Measurements from ENCODE around the gene TBC1D22A.

The TBC1D22A gene

GRCh38 chr22:46881373-46882118, 119.1 kb downstream of the TBC1D22A start:
- TF ChIP-seq, protein P1, sequence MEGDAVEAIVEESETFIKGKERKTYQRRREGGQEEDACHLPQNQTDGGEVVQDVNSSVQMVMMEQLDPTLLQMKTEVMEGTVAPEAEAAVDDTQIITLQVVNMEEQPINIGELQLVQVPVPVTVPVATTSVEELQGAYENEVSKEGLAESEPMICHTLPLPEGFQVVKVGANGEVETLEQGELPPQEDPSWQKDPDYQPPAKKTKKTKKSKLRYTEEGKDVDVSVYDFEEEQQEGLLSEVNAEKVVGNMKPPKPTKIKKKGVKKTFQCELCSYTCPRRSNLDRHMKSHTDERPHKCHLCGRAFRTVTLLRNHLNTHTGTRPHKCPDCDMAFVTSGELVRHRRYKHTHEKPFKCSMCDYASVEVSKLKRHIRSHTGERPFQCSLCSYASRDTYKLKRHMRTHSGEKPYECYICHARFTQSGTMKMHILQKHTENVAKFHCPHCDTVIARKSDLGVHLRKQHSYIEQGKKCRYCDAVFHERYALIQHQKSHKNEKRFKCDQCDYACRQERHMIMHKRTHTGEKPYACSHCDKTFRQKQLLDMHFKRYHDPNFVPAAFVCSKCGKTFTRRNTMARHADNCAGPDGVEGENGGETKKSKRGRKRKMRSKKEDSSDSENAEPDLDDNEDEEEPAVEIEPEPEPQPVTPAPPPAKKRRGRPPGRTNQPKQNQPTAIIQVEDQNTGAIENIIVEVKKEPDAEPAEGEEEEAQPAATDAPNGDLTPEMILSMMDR (IDR thresholded peaks at IDR 0.05; ENCODE audit: low read depth, low read length) = no peak
- no peaks in the 10 kb centered on the region for H3K9me3 ChIP-seq (ENCODE audit: severe bottlenecking)
- DNase-seq = no peak
- no peaks in the 10 kb centered on the region; the same call in 1 of the 2 replicates for H3K36me3 ChIP-seq
- H3K4me3 ChIP-seq (ENCODE audit: low read depth, low read length) = no peak overlapping the region
- H3K27me3 ChIP-seq (ENCODE audit: insufficient read depth, low read depth, severe bottlenecking) = no peaks in the 10 kb centered on the region
- no peak overlapping the region for H3K27ac ChIP-seq

DNA sequence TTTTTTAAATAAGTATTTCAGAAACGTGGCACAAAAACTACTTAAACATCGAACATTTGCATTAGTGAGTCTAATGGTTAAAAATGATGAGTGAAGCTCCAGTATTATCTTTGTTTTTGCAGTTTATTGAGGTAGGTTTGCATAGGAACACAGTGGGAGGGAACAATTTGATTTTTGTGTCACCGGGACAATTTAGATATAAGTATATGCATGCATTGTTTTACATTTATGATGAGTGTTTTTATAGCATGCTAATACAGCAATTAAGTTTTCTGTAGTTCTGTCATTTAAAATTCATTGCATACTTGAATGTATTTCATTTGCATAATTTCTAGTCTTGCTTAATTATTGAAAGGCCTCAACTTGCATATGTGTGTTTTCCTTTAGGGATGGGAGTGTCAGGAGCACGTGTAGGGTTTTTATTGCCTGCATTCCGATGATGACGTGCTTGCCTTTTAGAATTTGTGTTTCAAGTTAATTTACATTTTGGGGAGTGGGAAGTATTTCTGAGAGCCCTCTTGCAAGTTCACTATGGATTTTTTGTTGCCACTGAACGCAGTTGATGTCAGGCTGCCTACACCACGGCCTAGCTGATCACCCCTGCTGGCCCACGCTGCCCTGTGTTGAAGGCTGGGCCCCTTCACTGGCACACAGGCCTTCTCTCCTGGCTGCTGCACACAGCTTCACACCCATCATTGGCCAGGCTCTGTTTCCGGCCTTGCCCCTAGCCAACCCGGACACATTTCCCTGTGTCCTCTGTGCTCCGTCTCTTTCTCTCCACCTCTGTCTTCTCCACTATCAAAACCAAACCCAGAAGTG, 120.9 kb downstream of the TBC1D22A start:
- no peak overlapping the region for H3K4me3 ChIP-seq (ENCODE audit: low read depth, low read length)
- no peaks in the 10 kb centered on the region; the same call in 1 of the 2 replicates for H3K36me3 ChIP-seq
- no peak for DNase-seq
- H3K27ac ChIP-seq = no peak overlapping the region
- TF ChIP-seq, protein P1 (IDR thresholded peaks at IDR 0.05; ENCODE audit: low read depth, low read length) = no peak
- no peaks in the 10 kb centered on the region for H3K9me3 ChIP-seq (ENCODE audit: severe bottlenecking)
- no peaks in the 10 kb centered on the region for H3K27me3 ChIP-seq (ENCODE audit: insufficient read depth, low read depth, severe bottlenecking)

DNA sequence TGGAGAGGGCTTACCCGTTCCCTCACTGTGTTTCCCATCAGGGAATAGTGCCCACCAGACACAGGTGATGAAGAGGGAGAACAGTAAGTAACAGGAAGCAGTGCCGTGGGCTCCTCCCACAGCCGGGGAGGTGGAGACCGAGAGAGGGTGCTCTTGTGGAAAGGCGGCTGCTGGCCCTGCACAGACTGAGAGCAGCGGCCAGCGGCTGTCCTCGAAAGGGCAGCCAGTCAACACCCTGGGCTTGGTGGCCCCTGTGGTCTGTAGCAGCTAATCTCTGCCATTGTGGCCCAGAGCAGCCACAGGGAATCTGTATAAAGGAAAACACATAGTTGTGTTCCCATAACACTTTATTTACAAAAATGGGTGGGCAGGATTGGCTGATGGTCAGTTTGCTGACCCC, 121.9 kb downstream of the TBC1D22A start:
- Histone ChIP-seq H3K36me3 (no peaks in the 10 kb centered on the region; the same call in 1 of the 2 replicates), H3K27ac (no peak overlapping the region), H3K4me3 (ENCODE audit: low read depth, low read length) (no peak overlapping the region), H3K27me3 (ENCODE audit: insufficient read depth, low read depth, severe bottlenecking) (no peaks in the 10 kb centered on the region), H3K9me3 (ENCODE audit: severe bottlenecking) (no peaks in the 10 kb centered on the region)
- TF ChIP-seq, protein P1 (IDR thresholded peaks at IDR 0.05; ENCODE audit: low read depth, low read length) = no peak
- DNase-seq = no peak

DNA sequence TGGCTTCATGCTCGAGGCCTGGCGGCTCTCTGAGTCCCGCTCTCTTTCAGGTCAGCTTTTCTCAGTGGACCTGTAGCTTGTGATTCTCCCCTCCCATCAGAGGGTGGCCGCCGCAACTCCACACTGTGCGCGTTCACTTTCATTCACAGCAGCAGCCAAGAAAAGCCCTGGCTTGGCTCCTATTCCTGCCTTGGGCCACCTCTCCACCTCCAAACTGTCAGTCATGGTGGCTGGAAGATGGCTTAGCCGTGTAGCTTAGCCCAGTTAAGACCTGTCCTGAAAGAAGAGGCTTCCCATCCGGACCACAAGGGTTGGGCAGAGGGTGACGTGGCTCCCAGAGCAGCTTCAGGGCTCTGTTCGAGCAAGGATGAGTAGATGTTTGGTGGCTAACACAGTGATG, 125.5 kb downstream of the TBC1D22A start:
- H3K27me3 ChIP-seq (ENCODE audit: insufficient read depth, low read depth, severe bottlenecking) = no peaks in the 10 kb centered on the region
- no peaks in the 10 kb centered on the region; the same call in 1 of the 2 replicates for H3K36me3 ChIP-seq
- no peaks in the 10 kb centered on the region for H3K9me3 ChIP-seq (ENCODE audit: severe bottlenecking)
- no peak overlapping the region for H3K4me3 ChIP-seq (ENCODE audit: low read depth, low read length)
- TF ChIP-seq, protein P1 (IDR thresholded peaks at IDR 0.05; ENCODE audit: low read depth, low read length) = no peak
- H3K27ac ChIP-seq = no peak overlapping the region
- DNase-seq = no peak

DNA sequence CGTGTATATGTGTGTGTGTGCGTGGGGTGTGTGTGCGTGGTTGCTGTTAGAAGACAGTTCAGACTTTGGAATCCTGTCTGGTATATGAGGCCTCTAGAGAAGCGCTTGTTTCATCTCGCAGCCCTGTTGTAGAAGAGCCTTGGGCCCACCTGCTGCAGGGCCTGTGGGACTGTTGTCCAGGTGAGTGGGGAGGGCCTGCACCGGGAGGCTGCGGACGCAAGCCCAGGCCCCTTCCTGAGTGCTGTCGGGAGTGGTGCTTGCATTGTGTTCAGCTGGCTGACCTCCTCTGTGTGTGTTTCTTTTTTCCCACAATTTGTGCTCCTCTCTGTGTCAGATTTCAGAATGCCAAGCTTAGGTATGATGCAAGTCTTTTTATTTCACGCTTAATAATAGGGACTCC, 128.4 kb downstream of the TBC1D22A start:
- Histone ChIP-seq H3K4me3 (ENCODE audit: low read depth, low read length) (no peak overlapping the region), H3K27me3 (ENCODE audit: insufficient read depth, low read depth, severe bottlenecking) (no peaks in the 10 kb centered on the region), H3K27ac (no peak overlapping the region), H3K36me3 (no peaks in the 10 kb centered on the region; the same call in 1 of the 2 replicates), H3K9me3 (ENCODE audit: severe bottlenecking) (no peaks in the 10 kb centered on the region)
- no peak for DNase-seq
- TF ChIP-seq, protein P1 (IDR thresholded peaks at IDR 0.05; ENCODE audit: low read depth, low read length) = no peak
